ENCODE data around the gene APIP.

Gene APIP

GRCh38 chr11:34836958-34837856, 79.0 kb downstream of the APIP start:
- no peak for DNase-seq

- DNase-seq: no peak
Observed at GRCh38 chr11:34833602-34834001, 82.6 kb downstream of the APIP start.
